Measurements from ENCODE around the gene LRMDA.

The LRMDA gene

DNA sequence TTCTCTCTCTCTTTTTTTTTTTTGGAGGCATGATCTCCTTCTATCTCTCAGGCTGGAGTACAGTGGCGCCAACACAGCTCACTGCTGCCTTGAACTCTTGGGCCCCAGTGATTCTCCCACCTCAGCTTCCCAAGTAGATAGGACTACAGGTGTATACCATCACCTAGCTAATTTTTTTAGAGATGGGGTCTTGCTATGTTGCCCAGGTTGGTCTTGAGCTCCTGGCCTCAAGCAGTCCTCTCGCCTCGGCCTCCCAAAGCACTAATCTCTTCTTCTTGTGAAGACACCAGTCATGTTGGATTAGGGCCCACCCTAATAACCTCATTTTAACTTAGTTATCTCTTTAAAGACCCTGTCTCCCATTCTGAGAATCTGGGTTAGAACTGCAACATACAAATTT, 45.6 kb downstream of the LRMDA start:
- DNase-seq (ENCODE audit: low read depth), result no peak

DNA sequence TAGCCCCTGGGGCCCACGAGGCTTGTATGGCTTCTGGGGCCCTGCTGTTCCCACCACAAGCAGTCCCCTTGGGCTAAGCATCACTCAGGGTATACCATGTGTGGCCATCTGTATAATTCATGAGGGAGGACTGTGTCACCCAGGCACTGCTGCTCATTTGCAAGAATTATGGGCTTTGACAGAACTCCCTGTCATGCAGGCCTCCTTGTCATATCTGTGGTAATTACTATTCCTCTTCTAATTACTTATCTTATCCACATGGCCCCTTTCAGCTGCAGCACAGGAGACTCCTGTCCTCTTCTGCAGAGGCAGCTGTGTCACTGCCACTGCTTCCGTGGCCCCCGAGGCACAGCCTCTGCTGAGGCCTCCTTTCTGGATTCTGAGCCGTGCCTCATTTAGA, 46.3 kb downstream of the LRMDA start:
- DNase-seq (ENCODE audit: low read depth), result no peak

DNA sequence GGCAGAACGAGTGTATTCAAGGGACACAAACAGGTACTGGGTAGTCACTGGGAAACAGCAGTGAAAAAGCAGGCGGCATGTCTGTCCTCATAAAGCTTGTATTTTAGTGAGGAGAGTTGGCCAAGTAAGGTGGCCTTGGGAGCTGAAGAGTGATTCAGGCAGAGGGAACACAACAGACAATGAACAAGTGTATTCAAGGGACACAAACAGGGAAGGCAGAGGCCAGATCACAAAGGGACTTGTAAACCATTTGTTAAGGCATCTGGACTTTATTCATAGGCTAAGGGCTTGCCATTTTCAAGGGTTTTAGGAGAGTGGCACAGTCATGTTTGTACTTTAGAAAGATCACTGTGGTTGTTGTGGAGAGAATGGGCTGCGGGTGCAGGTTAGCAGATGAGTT, 49.0 kb downstream of the LRMDA start:
- no peak for DNase-seq (ENCODE audit: low read depth)

DNA sequence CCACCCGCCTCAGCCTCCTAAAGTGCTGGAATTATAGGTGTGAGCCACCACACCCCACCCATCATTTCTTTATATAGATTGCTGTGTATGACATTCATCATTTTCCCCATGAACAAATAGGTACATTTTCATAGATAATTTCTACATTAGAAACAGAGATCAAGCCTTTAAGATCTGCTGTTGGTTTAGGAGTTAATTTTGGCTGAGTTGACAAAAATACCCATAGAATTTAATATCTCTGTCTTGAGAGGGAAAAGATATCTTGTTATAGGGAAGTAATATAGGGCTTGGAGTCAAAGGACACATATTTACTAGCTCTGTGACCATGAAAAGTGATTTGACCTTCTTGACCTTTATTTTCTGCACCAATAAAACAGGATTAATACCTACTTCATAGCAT, 51.8 kb downstream of the LRMDA start:
- DNase-seq (ENCODE audit: low read depth), result no peak

DNA sequence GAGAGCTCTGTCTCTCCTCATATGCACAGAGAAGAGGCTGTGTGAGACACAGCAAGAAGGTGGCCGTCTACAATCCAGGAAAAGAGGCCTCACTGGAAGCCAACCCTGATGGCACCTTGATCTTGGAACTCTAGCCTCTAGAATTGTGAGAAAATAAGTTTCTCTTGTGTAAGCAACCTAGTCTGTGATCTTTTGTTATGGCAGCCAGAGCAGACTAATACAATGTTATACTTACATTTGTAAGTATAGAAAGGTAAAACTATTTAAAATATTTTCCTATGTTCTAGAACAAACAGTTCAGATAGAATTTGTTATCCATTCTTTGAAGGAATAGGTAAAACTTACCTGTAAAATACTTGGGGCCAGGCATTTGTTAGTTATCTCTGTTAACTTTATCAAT, 53.3 kb downstream of the LRMDA start:
- DNase-seq (ENCODE audit: low read depth), result no peak

DNA sequence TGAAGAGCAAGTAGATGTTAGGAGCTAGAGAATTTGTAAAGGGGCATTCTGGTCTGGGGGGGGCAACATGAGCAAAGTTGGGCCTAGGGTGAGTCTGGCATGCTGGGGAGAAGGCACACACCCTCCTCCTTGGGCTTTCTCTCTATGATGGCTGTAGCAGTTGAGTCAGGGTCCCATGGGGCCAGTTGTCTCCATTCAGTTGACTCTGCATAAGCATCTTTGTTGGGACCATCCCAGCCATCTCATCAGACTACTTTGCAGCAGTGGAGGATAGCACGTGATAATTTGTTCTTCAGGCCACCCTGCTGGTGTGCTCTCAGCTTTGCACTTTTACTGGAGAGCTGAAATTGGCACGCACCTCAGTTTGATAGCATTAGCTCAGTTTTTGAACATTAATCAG, 55.2 kb downstream of the LRMDA start:
- no peak for DNase-seq (ENCODE audit: low read depth)

DNA sequence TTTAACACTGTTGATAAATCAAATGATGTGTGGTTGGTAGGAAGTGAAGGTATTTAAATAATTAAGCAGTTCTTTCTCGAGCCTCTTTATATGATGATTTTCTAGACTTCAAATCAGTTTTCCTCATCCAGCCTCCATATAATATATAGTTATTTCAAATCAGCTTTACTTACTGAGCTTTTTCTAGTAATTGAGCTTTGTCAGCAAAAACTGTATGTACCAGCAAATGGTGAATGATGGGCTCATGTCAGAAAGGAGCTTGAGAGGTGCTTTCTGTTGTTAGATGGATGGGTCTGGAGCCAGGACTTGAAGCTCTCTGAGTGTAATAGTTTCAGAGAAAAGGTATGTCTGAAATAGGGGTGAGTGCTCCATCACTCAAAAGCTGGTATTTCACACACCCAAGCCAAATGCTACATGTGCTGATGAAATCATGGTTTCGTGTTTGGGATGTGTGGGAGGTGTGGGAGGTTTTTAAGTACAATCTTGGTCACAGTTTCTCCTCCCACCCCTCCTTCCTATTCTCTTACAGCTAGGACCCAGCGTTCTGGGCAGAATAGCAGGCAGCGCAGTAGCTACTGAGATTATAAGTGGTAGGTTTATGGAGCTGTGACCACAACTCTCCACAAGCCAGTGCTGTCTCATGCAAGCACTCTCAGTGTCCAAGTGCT, 55.8 kb downstream of the LRMDA start:
- no peak for DNase-seq (ENCODE audit: low read depth)

DNA sequence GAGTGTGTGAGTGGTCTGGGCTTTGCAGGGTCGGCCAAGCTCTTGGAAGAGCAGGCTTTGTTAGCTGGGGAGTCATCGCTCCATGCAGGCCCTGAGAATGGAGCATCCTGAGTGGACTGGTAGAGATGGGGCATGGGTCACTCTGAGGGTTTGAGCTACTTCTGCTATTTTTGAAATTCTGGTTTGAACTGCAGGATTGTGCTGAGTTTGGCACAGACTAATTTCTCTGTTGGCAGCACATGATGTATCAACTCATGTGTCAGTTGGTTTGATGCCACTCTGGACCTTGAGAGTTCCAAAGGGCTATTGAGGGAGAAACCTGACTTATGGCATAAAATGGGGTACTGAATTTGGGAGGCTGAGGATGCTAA, 56.3 kb downstream of the LRMDA start:
- no peak for DNase-seq (ENCODE audit: low read depth)

DNA sequence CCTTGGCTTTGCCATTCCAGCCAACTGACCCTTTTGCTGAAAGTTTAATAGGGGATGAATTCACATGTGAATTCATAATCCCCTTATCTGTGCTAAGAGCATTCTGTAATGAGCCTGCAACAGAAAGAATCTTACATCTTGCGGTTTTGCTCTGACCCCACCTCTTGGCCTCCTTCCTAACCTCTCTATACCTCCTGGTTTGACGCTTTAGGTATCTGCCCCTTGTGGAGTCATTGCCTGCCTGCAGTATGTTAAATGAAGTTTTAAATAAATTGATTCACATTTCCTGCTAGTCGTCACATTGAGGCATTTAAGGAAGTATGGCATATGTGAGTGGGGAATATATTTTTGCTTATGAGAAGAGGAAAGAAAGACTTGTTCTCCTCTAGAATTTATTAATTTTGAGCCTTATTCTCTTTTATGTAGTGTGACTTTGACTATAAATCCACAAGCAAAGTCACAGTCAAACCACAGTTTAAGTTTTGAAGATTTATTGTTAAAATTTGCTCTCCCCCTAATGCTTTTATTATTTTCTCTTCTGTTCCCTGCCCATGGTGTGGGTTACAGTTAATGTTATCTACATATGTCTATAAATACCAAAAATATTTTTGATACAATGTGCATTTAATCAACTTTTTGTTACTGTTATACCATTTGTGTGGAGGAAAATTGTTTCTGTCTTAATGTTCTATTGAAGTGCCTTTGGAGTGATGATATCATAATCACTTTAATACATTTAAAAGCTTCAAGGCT, 60.9 kb downstream of the LRMDA start:
- no peak for DNase-seq (ENCODE audit: low read depth)

DNA sequence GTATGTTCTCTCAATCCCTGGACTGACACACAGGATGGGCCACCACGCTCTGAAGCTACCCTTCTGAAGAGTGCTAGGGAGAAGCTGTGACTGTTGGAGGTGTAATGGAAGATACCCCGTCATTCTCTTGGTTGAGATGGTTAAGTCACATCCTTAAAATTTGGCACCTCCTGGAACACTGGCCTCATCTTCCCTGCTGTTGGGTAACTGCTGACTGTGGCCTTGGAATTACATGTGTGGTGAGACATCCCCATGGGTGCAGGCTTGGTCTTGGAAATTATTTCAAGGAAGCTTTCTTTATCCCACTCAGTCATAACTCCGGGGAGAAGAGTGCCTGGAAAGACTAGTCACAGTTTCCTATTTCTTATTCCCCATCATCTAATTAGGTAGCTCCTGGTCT, 62.0 kb downstream of the LRMDA start:
- no peak for DNase-seq (ENCODE audit: low read depth)

DNA sequence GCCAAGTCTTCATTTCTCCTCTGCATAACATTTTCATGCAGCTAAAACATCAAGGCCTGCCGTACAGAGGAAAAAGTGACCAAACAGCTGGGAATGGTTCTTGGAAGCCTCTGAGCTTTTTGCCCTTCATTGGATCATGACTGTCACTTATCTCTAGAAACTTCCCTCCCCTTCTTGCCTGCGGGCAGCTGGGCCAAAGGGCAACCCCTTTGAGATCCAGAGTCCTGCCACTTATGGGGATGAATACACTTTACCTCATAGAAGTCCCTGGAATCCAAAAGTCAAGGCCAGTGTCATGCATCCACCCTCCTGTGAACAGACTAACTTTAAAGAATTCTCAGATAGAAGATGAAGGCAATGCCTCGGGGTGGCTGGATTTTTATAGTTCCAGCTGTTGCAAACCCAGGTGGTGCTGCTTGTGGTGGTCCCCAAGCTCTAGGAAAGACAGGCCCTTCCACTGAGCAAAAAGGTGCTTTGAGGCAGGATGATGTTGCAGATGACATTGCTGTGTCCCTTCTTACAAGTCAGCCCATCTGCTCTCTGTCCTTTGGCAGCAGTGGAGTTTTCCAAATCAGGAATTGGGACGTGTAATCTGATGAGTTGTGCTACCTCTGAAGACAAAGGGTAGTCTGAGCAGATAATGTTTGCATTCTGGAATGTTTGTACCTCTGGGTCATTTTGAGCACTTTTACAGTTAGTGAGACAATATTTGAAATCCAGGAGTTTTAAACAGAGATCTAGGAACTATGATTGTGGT, 64.2 kb downstream of the LRMDA start:
- DNase-seq (ENCODE audit: low read depth), result no peak

DNA sequence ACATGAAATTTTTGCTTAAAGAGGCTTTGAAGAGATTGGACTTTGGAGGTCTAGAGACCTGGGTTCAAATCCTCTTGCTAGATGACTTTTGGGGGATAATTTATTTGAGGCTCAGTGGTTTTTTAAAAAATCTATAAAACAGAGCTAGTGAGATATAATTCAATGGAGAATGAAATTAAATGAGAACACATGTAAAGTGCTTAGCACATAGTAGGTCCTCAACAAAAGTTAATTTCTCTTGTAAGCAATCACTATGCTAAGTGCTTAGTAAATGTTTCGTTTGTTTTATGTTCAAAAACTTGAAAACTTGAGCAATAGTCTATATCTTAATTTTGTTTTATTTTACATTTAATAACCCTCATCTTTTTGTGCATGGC, 64.8 kb downstream of the LRMDA start:
- no peak for DNase-seq (ENCODE audit: low read depth)

DNA sequence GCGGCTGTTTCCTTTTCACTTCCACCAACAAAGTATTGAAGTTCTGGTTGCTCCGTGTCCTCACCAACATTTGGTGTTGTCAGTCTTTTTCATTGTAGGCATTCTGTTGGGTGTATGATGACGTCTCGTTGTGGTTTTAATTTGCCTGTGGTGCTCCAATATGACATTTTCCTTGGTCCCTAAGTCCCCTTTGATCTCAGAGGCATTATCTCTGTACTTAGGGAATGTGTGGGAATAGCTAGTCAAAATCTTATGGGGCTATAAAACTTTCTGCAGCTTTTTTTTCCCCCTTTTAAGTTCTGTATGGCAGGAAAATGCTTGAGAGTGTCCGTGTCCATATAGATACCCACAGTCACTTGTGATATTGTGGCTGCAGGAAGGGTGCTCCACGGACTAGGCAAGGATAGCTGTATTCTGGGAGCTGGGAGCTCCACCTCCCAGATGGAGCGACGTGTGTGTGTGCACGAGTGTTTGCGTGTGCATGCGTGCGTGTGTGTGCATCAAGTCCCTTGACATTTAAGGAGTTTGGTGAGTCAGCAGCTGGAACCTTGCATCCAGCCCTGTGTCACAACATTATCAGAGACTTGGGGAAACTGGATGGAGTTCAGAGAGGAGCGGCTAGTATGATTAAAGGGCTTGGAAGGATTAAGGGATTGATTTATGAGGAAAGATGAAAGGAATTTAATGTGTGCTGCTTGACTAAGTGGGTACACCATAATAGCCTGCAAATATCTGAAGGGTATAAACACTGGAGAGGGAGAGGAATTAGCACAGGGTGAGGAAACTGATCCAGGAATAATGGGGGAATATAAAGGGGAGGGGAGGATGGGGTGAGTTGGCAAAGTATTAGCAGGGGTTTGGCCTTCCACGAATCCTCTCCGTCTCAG, 66.8 kb downstream of the LRMDA start:
- DNase-seq (ENCODE audit: low read depth), result no peak

DNA sequence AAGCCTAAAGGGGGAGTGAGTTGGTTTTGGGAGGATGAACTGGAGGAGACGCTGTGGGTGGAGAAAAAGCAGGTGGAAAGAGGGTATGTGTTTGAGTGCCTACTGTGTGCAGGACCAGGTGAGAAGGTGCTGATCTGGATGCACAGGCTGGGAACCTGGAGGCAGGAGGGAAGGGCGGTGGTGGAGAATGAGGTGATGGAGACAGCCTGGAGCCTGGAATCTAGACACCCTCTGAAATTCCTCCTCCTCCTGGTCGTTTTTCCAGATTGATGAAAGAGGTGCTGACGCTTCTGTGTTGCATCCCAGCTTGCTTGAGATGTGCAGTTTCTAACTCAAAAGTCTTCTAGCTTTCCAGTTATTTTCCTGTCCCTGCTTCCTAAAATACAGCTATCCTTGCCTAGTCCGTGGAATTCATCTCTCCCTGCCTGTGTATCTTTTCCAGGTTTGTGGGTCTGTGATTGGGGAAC, 67.5 kb downstream of the LRMDA start:
- no peak for DNase-seq (ENCODE audit: low read depth)

DNA sequence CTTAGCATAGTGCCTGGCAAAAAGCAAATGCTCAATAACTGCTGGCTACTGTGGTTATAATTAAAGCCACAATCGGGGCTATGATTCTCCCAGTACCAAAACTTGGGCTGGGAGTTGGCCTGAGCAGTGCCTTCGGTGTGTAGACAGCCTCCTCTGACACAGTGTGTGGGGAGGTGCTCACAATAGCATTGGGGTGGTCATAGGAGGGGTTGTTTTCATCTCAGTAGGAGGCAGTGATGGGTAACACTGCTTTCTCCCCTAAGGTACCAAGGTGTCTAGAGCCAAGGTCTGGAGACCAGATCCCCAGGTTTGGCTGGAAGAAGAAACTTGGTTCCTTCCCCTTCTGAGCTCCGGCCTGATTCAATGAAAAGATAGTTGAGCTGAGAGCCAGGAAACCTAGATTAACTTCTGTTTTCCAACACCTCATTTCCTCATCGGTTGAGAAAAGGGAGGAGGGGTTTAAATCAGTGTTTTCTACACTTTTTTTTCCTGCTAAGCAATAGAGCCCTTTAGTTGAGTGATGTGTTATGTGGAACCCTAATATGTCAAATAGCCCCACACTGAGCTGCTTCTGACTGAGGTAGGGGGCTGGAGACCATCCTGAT, 68.2 kb downstream of the LRMDA start:
- no peak for DNase-seq (ENCODE audit: low read depth)

DNA sequence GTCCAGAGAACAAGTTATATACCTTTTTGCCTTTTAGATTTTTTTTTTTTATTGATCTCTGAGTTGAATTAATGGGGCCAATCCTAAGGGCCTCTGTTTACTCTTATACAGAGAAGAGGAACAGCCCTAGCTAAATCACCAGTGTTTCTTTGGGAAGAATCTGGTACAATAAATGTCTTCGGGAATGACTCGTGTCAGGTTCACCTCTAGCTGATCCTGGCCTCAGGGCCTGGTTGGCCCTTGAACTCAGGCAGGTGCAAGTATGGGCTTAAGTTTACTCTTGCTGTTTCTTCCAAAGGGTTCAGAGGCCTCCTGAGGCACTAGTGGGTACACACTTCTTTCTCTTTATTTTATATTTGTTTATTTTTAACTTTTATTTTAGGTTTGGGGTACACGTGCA, 71.0 kb downstream of the LRMDA start:
- DNase-seq (ENCODE audit: low read depth), result no peak

DNA sequence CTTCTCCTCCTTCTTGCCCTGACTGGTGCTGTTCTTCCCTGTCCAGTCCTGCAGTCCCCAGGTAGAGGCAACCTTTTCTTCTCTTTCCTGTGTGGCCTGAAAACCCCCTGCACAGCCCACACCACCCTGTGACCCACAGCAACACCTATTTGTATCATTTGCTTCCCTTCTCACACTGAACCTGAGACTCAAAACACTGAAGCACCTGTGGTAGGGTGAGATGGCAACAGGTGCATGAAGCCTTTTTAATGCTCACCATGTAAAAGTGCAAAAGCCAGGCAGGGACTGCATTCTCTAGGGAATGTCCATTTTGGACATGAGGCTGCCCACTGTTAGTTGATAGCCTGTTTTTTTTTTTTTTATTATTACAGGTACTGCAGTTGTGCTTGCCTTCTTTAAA, 71.4 kb downstream of the LRMDA start:
- DNase-seq (ENCODE audit: low read depth), result no peak

DNA sequence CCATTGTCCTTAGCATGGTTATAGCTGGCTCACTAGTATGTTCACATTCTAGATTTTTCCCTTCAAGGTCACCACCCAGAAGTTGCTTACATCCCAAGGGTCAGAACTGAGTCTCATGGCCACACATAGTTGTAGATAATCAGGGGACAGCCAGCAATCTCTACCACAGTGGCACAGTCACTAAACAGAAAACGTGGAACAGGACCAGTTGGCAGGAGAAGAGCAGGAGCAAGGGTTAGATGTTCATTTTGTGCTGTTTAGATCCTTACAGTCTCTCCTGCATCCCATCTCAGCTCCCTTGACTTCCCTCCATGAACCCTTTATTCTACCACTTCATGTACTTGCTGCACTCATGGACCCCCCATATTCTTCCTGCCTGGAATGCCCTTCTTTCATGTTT, 73.9 kb downstream of the LRMDA start:
- no peak for DNase-seq (ENCODE audit: low read depth)

DNA sequence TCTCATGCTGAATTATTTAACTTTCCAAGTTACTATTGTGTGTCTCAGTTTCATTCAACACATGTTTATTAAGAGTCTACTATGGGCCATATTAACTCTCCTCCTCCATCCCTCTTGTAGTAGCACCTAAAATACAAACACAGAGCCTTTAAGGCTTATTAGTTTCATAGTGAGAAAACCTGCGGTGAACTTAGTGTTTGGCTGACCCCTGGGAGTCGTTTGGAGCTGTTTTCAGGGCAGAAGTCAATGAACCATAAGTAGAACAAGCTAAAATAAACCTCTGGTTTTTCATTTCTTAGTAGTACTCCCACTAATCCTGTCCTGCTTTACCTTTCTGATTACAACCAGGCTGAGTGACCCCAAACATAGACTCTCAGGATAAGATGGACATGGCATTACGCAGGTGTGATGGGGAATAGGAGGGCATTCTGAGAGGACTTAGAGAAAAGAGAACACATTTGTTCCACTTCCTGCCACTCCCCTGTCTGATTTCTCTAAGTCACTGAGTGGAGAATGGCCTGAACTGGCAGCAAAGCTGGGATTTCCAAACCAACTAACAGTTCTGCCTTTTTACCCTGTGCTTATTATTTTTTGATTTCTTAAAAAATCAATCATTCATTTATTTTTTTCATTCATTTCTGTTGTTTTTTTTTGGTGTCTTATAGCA, 74.5 kb downstream of the LRMDA start:
- DNase-seq (ENCODE audit: low read depth), result no peak

DNA sequence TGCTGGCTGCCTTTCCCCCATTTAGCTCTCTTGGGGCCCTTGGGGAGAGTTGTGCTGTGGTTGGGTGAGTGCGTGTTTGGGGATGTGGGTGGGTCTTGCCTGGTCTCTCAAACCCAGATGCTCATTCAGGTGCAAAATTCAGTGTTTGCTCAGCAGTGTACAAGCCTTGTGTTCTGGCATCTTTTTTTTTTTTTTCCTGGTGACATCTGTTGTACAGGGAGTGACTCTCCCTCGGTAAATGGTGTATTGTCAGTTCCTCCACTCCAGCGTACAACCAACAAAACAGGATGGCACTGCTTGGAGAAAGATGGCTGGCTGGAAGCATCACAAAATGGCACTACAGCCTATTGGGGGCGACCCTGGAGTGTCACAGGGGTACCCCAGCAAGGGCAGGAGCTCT, 75.5 kb downstream of the LRMDA start:
- DNase-seq (ENCODE audit: low read depth), result no peak

DNA sequence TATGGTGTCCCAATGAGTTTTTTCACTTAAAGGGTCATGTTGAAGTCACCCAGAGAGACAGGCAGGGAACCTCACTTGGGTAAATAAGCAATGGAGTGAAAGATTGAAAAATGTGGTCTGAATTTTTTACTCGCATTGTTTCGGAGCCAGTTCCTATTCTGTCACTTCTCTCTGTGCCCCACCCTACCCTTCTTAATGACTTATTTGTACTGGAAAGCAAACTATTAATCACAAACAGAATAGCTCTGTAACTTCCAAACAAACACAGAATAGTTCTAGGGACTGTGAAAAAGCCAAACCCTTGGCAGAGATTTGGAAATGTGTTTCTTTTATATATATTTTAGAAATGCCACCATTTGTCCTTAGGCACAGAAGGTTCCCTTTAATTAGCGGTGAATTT, 76.0 kb downstream of the LRMDA start:
- no peak for DNase-seq (ENCODE audit: low read depth)

Data from stimulated activated CD8-positive, alpha-beta memory T cell treated with anti-CD3 and anti-CD28 coated beads, Interleukin-7, amount 100 ng/mL, for 24 hours (primary cell).